H1 (cell line): ENCODE measurements around the gene SLC24A5.

ENCODE experiments used
- CHD2 ChIP-seq: IDR thresholded peaks from 2 replicates; pipeline ENCODE4 v1.6.1; 2012; ENCODE audit warnings: low read length, improper control_type of control experiment
- CTCF ChIP-seq, 3 experiments: IDR thresholded peaks; 1 replicate in 2 of 3; 2 replicates in 1 of 3; pipeline versions ENCODE4 v1.5.1 to v1.6.1; 2011; ENCODE audit warnings: low read length in 3 of 3, mild to moderate bottlenecking in 3 of 3, inconsistent platforms in 2 of 3, low read depth in 1 of 3, moderate library complexity in 1 of 3; ENCODE audit not compliant: insufficient read depth in 1 of 3; ENCODE audit errors: control extremely low read depth in 1 of 3
- E2F6 ChIP-seq: IDR thresholded peaks from 2 replicates; pipeline ENCODE4 v1.6.1; 2012; ENCODE audit warnings: inconsistent platforms
- POLR2A ChIP-seq, 2 experiments: IDR thresholded peaks; 1 replicate in 1 of 2; 2 replicates in 1 of 2; pipeline ENCODE4 v1.6.1; 2011; ENCODE audit warnings: low read depth in 2 of 2, low read length in 2 of 2, mild to moderate bottlenecking in 2 of 2; ENCODE audit errors: control extremely low read depth in 1 of 2
- RFX5 ChIP-seq: IDR thresholded peaks from 2 replicates; pipeline ENCODE4 v1.6.1; 2011; ENCODE audit warnings: low read depth, low read length, improper control_type of control experiment, borderline replicate concordance
- SRF ChIP-seq: IDR thresholded peaks from 2 replicates; pipeline ENCODE4 v1.6.1; 2011; ENCODE audit warnings: mild to moderate bottlenecking, low read depth, low read length, moderate library complexity
- YY1 ChIP-seq: IDR thresholded peaks from 2 replicates; pipeline ENCODE4 v1.6.1; 2011; ENCODE audit warnings: low read depth, mild to moderate bottlenecking, low read length
- ZNF274 ChIP-seq: IDR thresholded peaks from 2 replicates; pipeline ENCODE4 v1.7.0; 2012; ENCODE audit warnings: low read length, borderline replicate concordance; ENCODE audit errors: extremely low read depth

- TF ChIP-seq E2F6 (no peak), POLR2A (IDR thresholded peaks at IDR 0.05; ENCODE audit: control extremely low read depth in 1 of 2, low read depth in 2 of 2, low read length in 2 of 2) (no peak), CTCF (IDR thresholded peaks at IDR 0.05; ENCODE audit: control extremely low read depth in 1 of 3, insufficient read depth in 1 of 3, low read depth in 1 of 3, low read length in 3 of 3) (no peak), ZNF274 (no peak), CHD2 (no peak), YY1 (no peak), RFX5 (no peak), SRF (no peak)
Measured at GRCh38 chr15:48105936-48106335, 14.9 kb upstream of the SLC24A5 start.
